Activated CD4-positive, alpha-beta T cell treated with anti-CD3 and anti-CD28 coated beads, Interleukin-2, amount 10 ng/mL, durations not matched to agents 7 days and 5 days (primary cell): Measurements from ENCODE around the gene ARPC4. TPM values are rescaled to one million over a fixed set of nuclear protein-coding genes. Genes with fewer than 3 reads are reported as not detected.

Source experiments
- CTCF ChIA-PET: fragments of 350-600 bp; sonication (Branson Sonifier 250); formaldehyde crosslinking; loops from one replicate; lab custom pipeline; 2021; ENCODE audit warnings: antibody characterized with exemption; lab: Charles Lee
- POLR2A ChIA-PET: fragments of 350-600 bp; sonication (Branson Sonifier 250); formaldehyde crosslinking; loops from one replicate; lab custom pipeline; 2021; ENCODE audit warnings: antibody characterized with exemption; lab: Charles Lee
- DNase-seq: peaks from one replicate; pipeline ENCODE4 v3.0.0-alpha.2; 2020
- H3K27ac Mint-ChIP-seq: one replicate; pipeline ENCODE4 v1.8.0; 2021; ENCODE audit warnings: mild to moderate bottlenecking, moderate library complexity, mixed read lengths
- H3K27me3 Mint-ChIP-seq: one replicate; pipeline ENCODE4 v1.8.0; 2021; ENCODE audit warnings: mixed read lengths
- H3K36me3 Mint-ChIP-seq: one replicate; pipeline ENCODE4 v1.8.0; 2021; ENCODE audit warnings: low read depth, mixed read lengths
- H3K4me1 Mint-ChIP-seq: one replicate; pipeline ENCODE4 v1.8.0; 2021; ENCODE audit warnings: mixed read lengths
- H3K4me3 Mint-ChIP-seq: one replicate; pipeline ENCODE4 v1.8.0; 2021; ENCODE audit warnings: mild to moderate bottlenecking, moderate library complexity, mixed read lengths
- H3K9me3 Mint-ChIP-seq: one replicate; pipeline ENCODE4 v1.8.0; 2021; ENCODE audit warnings: mixed read lengths
- total RNA-seq, 2 experiments: library from RNA; stranded (reverse); gene quantifications; one replicate each; pipeline ENCODE4 v1.2.3, GENCODE V29; 2021

The ARPC4 gene
- total RNA-seq, 2 experiments from 2014 or later = 258 to 299 TPM

- CTCF ChIA-PET = interaction anchor here (1.1 to 1.8 kb wide), 3 partner anchors 9 to 119 kb away, joined by 3 to 7 read pairs (median 5); no protein-coding TSS in a partner anchor
- POLR2A ChIA-PET = interaction anchor here (0.6 kb wide), 1 partner anchor 125 kb away, joined by 3 read pairs; no protein-coding TSS in a partner anchor
- Mint-ChIP-seq H3K27ac (no peak overlapping the region), H3K9me3 (no peaks in the 10 kb centered on the region), H3K4me1 (peaks cover 33% of the 10 kb centered on the region), H3K4me3 (no peak overlapping the region), H3K36me3 (peaks cover 28% of the 10 kb centered on the region), H3K27me3 (no peaks in the 10 kb centered on the region)
- DNase-seq = no peak
Measured at GRCh38 chr3:9812870-9813483, 20.1 kb downstream of the ARPC4 start.

- DNase-seq = no peak
- POLR2A ChIA-PET = no interaction called here
- CTCF ChIA-PET = interaction anchor here (0.6 to 1.0 kb wide), 2 partner anchors 15 to 239 kb away, joined by 3 to 5 read pairs; no protein-coding TSS in a partner anchor
- H3K9me3 Mint-ChIP-seq = no peaks in the 10 kb centered on the region
- H3K4me3 Mint-ChIP-seq = no peak overlapping the region
- H3K27me3 Mint-ChIP-seq = no peaks in the 10 kb centered on the region
- H3K36me3 Mint-ChIP-seq = peaks cover 21% of the 10 kb centered on the region
- no peak overlapping the region for H3K27ac Mint-ChIP-seq
- peaks cover 7% of the 10 kb centered on the region for H3K4me1 Mint-ChIP-seq
Measured at GRCh38 chr3:9815986-9816385, 23.1 kb downstream of the ARPC4 start.

GRCh38 chr3:9817436-9817835 is 24.6 kb downstream of the ARPC4 start:
- Mint-ChIP-seq H3K4me1 (no peaks in the 10 kb centered on the region), H3K27me3 (no peaks in the 10 kb centered on the region), H3K36me3 (peaks cover 12% of the 10 kb centered on the region), H3K4me3 (no peak overlapping the region), H3K9me3 (no peaks in the 10 kb centered on the region), H3K27ac (no peak overlapping the region)
- ChIA-PET CTCF (no interaction called here), POLR2A (no interaction called here)
- no peak for DNase-seq

GRCh38 chr3:9818666-9819335 is 25.9 kb downstream of the ARPC4 start:
- H3K36me3 Mint-ChIP-seq = peaks cover 8% of the 10 kb centered on the region
- no peaks in the 10 kb centered on the region for H3K27me3 Mint-ChIP-seq
- no peak for DNase-seq
- no peaks in the 10 kb centered on the region for H3K4me1 Mint-ChIP-seq
- H3K4me3 Mint-ChIP-seq = no peak overlapping the region
- no peaks in the 10 kb centered on the region for H3K9me3 Mint-ChIP-seq
- no peak overlapping the region for H3K27ac Mint-ChIP-seq
- ChIA-PET CTCF (interaction anchor here (1.0 to 1.6 kb wide), 2 partner anchors 11 to 22 kb away, joined by 3 to 4 read pairs; no protein-coding TSS in a partner anchor), POLR2A (interaction anchor here (0.7 kb wide), 1 partner anchor 12 kb away, joined by 3 read pairs; no protein-coding TSS in a partner anchor)

GRCh38 chr3:9820543-9820942 is 27.7 kb downstream of the ARPC4 start:
- Mint-ChIP-seq H3K4me3 (no peak overlapping the region), H3K36me3 (peaks cover 8% of the 10 kb centered on the region), H3K27ac (no peak overlapping the region), H3K9me3 (no peaks in the 10 kb centered on the region), H3K27me3 (no peaks in the 10 kb centered on the region), H3K4me1 (no peaks in the 10 kb centered on the region)
- ChIA-PET POLR2A (no interaction called here), CTCF (interaction anchor here (0.9 to 1.6 kb wide), 3 partner anchors 11 to 485 kb away, joined by 3 to 8 read pairs (median 4); no protein-coding TSS in a partner anchor)
- DNase-seq = no peak

GRCh38 chr3:9820946-9821345 is 28.1 kb downstream of the ARPC4 start:
- Mint-ChIP-seq H3K27ac (no peak overlapping the region), H3K36me3 (peaks cover 8% of the 10 kb centered on the region), H3K27me3 (no peaks in the 10 kb centered on the region), H3K4me3 (no peak overlapping the region), H3K4me1 (no peaks in the 10 kb centered on the region), H3K9me3 (no peaks in the 10 kb centered on the region)
- ChIA-PET POLR2A (interaction anchor here (0.6 kb wide), 1 partner anchor 121 kb away, joined by 6 read pairs; no protein-coding TSS in a partner anchor), CTCF (interaction anchor here (1.1 kb wide), 2 partner anchors 11 to 13 kb away, joined by 7 to 8 read pairs; no protein-coding TSS in a partner anchor)
- DNase-seq = no peak

- no peak for DNase-seq
- ChIA-PET POLR2A (no interaction called here), CTCF (interaction anchor here (0.5 to 0.6 kb wide), 2 partner anchors 26 to 76 kb away, joined by 3 to 4 read pairs; no protein-coding TSS in a partner anchor)
- Mint-ChIP-seq H3K9me3 (no peaks in the 10 kb centered on the region), H3K27ac (no peak overlapping the region), H3K27me3 (no peaks in the 10 kb centered on the region), H3K36me3 (no peaks in the 10 kb centered on the region), H3K4me1 (peaks cover 6% of the 10 kb centered on the region), H3K4me3 (no peak overlapping the region)
Measured at GRCh38 chr3:9825451-9826040, 32.7 kb downstream of the ARPC4 start.

- no peak overlapping the region for H3K4me3 Mint-ChIP-seq
- H3K27ac Mint-ChIP-seq = no peak overlapping the region
- peaks cover 6% of the 10 kb centered on the region for H3K36me3 Mint-ChIP-seq
- peaks cover 12% of the 10 kb centered on the region for H3K4me1 Mint-ChIP-seq
- H3K27me3 Mint-ChIP-seq = no peaks in the 10 kb centered on the region
- DNase-seq = peak; percentile 47
- no peaks in the 10 kb centered on the region for H3K9me3 Mint-ChIP-seq
- CTCF ChIA-PET = interaction anchor here (0.5 to 1.4 kb wide), 10 partner anchors 9 to 855 kb away, joined by 3 to 7 read pairs (median 3); no protein-coding TSS in a partner anchor
- POLR2A ChIA-PET = no interaction called here
Measured at GRCh38 chr3:9826815-9827573, 34.1 kb downstream of the ARPC4 start.

GRCh38 chr3:9828801-9829755 is 36.2 kb downstream of the ARPC4 start:
- Mint-ChIP-seq H3K27ac (no peak overlapping the region), H3K4me3 (no peak overlapping the region), H3K4me1 (peaks cover 12% of the 10 kb centered on the region), H3K27me3 (no peaks in the 10 kb centered on the region), H3K9me3 (no peaks in the 10 kb centered on the region), H3K36me3 (peaks cover 11% of the 10 kb centered on the region)
- POLR2A ChIA-PET = no interaction called here
- no peak for DNase-seq
- CTCF ChIA-PET = interaction anchor here (0.8 to 1.0 kb wide), 2 partner anchors 8 to 10 kb away, joined by 3 to 4 read pairs; no protein-coding TSS in a partner anchor

GRCh38 chr3:9831253-9831652 is 38.4 kb downstream of the ARPC4 start:
- Mint-ChIP-seq H3K9me3 (no peaks in the 10 kb centered on the region), H3K27ac (no peak overlapping the region), H3K4me1 (peaks cover 12% of the 10 kb centered on the region), H3K27me3 (no peaks in the 10 kb centered on the region), H3K4me3 (no peak overlapping the region), H3K36me3 (peaks cover 28% of the 10 kb centered on the region)
- DNase-seq = no peak
- ChIA-PET CTCF (interaction anchor here (0.7 to 1.6 kb wide), 3 partner anchors 11 to 458 kb away, joined by 3 to 8 read pairs (median 3); no protein-coding TSS in a partner anchor), POLR2A (no interaction called here)

GRCh38 chr3:9833078-9833477 is 40.2 kb downstream of the ARPC4 start:
- no peak for DNase-seq
- Mint-ChIP-seq H3K4me3 (no peak overlapping the region), H3K4me1 (peaks cover 7% of the 10 kb centered on the region), H3K27ac (no peak overlapping the region), H3K9me3 (no peaks in the 10 kb centered on the region), H3K36me3 (peaks cover 28% of the 10 kb centered on the region), H3K27me3 (no peaks in the 10 kb centered on the region)
- ChIA-PET POLR2A (no interaction called here), CTCF (no interaction called here)
